ENCODE results near the gene DNASE2B. TPM values are rescaled to one million over a fixed set of nuclear protein-coding genes. Genes with fewer than 3 reads are reported as not detected.

Gene DNASE2B, protein sequence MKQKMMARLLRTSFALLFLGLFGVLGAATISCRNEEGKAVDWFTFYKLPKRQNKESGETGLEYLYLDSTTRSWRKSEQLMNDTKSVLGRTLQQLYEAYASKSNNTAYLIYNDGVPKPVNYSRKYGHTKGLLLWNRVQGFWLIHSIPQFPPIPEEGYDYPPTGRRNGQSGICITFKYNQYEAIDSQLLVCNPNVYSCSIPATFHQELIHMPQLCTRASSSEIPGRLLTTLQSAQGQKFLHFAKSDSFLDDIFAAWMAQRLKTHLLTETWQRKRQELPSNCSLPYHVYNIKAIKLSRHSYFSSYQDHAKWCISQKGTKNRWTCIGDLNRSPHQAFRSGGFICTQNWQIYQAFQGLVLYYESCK
- not detected for total RNA-seq

DNA sequence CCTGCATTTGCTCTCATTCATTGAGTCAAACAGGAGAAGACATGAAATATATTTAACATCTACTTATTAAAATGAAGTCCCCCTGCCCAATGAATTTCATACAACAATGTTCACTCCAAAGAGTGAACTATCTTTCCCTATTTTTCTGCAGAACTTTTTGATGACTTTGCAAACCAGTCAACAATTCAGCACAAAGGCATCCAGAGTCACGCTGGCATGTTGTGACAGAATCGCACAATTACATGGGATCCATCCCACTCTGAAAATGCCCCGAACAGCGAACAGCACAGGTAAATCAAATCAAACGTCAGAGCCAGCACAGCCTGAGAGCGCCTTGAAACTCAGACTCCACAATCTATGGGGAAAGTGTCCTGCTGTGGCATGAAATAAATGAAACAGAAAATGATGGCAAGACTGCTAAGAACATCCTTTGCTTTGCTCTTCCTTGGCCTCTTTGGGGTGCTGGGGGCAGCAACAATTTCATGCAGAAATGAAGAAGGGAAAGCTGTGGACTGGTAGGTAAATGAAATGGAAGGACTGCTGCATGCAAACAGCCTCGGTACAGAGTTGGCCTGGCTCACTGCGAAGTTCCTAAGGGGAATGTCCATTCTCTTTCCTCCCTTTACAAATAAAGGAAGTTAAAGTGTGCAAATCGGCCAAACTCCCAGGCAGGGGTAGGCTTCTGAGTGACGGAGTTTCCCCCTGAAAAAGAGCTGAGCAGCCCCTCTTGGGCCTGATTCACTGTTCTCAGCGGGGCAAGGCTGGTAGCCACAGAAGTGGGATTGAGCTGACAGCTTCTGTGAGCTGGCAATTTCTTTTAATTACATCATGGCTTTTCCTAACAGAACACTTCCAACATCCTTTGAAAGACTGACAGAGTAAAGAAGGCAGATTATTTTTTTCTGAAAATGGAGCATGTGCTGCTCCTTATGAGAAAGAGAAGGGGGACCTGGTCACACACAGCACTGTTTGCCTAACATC lies at the start of gene DNASE2B:
TSS of gene DNASE2B (plus strand) at position 310 of the 981 bp plus-strand sequence. CDS start at position 391, 81 bp downstream.
- Mint-ChIP-seq H3K36me3 (ENCODE audit: low read depth) (no peaks in the 10 kb centered on the region), H3K27ac (no peak within 1 kb of the TSS), H3K9me3 (no peaks in the 10 kb centered on the region), H3K4me1 (no peaks in the 10 kb centered on the region), H3K27me3 (no peaks in the 10 kb centered on the region), H3K4me3 (no peak within 1 kb of the TSS)
- no peak for ATAC-seq (replicated peaks)

DNA sequence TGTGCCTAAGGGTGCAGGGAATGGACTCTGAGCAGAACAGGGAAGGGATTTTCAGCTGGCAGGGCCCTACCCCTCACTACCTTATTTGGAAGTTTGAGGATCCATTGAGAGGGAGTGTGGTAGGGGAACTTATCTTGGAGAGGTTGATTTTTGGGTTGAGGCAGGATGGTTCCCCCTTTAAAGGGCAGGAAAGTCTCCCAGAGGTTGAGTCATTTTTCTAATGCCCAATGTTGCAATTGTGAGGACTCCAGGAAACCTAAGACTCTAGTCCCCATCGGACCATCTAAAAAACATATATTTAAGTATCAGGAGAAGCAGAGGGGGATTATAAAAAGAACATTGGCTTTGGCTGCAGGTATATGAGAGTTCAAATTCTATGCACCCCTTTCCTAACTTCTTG lies 49.5 kb upstream of the DNASE2B start:
- H3K4me3 Mint-ChIP-seq: no peak overlapping the region
- H3K36me3 Mint-ChIP-seq (ENCODE audit: low read depth): no peaks in the 10 kb centered on the region
- peaks cover 4% of the 10 kb centered on the region for H3K27me3 Mint-ChIP-seq
- H3K9me3 Mint-ChIP-seq: no peaks in the 10 kb centered on the region
- ATAC-seq (replicated peaks): no peak
- H3K4me1 Mint-ChIP-seq: no peaks in the 10 kb centered on the region
- no peak overlapping the region for H3K27ac Mint-ChIP-seq

DNA sequence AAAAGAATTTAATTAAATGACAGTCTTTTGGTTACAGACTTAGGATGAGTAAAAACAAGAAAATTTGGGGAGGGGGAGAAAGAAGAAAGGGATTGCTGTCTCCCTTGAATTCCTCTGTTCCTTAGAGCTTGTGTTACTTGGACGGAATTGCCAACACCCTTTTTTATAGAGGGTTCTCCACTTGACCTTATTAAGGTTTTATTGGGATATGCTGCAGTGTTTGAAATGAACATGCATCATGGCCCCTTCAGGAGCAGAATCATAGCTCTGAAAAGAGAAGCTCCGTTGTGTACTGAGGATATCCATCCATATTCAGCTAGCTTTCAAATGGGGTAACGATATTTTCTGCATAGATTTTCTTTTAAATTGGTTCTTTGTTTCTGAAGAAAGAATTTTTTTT lies 48.2 kb upstream of the DNASE2B start:
- H3K27me3 Mint-ChIP-seq: peaks cover 4% of the 10 kb centered on the region
- no peaks in the 10 kb centered on the region for H3K4me1 Mint-ChIP-seq
- no peak overlapping the region for H3K4me3 Mint-ChIP-seq
- H3K9me3 Mint-ChIP-seq: no peaks in the 10 kb centered on the region
- no peaks in the 10 kb centered on the region for H3K36me3 Mint-ChIP-seq (ENCODE audit: low read depth)
- H3K27ac Mint-ChIP-seq: no peak overlapping the region
- no peak for ATAC-seq (replicated peaks)

DNA sequence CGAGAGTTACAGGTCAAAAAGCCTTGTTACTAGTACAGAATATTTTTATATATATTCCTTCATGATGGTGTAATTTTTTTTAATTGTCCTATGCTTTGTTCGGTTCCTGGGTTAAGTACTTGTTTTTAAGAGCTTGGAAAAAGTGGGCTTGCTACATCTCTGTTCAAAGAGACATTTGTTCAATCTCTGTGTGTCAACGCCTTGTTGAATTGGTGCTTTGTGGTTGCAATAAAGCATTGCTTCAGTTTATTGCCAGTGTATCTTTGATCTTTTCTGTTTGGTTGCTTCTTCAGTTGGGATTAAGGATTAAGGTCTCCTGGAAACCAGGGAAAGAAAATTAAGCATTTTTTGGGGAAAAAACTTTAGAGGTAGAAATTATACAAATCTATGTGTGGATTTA lies 47.7 kb upstream of the DNASE2B start:
- Mint-ChIP-seq H3K9me3 (no peaks in the 10 kb centered on the region), H3K27me3 (peaks cover 4% of the 10 kb centered on the region), H3K4me1 (no peaks in the 10 kb centered on the region), H3K4me3 (no peak overlapping the region), H3K27ac (no peak overlapping the region), H3K36me3 (ENCODE audit: low read depth) (no peaks in the 10 kb centered on the region)
- no peak for ATAC-seq (replicated peaks)

DNA sequence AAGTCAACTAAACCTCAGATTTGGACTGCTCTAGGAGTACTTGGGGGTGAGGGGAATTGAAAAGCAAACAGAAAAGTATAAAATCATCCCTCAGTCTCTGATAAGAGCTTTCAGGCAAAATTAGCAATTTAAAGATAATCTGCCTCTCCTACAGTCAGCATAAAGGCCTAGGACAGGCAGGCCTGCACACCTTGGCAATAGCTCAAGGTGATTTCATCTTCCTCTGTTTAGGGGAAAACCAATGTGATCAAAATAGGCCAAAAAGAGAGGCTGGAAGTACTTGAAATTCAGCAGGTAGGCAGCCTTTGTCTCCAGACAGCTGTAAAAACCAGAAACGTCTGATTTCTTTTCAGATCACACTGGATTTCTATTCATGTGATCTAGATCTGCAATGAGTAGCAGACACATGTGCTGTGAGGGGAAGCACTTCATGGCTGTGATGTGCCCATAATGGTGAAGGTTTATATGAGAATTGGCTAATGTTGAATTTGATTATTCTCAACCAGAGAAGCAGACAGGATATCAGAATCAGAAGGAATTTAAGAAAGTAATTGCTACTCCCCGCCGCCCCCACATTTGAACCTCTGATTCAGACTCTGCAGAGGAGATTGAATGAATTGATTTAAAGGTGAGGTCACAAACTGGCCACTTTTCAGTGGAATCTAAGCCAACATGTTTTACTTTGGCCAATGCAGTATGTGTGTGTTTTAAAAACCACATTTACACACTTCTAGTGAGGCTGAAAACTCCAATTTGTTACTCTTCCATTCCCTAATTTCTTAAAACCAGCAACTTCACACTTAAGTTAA lies 45.8 kb upstream of the DNASE2B start:
- H3K4me3 Mint-ChIP-seq: no peak overlapping the region
- ATAC-seq (replicated peaks): no peak
- peaks cover 9% of the 10 kb centered on the region for H3K27me3 Mint-ChIP-seq
- no peaks in the 10 kb centered on the region for H3K9me3 Mint-ChIP-seq
- no peaks in the 10 kb centered on the region for H3K36me3 Mint-ChIP-seq (ENCODE audit: low read depth)
- H3K4me1 Mint-ChIP-seq: no peaks in the 10 kb centered on the region
- no peak overlapping the region for H3K27ac Mint-ChIP-seq

DNA sequence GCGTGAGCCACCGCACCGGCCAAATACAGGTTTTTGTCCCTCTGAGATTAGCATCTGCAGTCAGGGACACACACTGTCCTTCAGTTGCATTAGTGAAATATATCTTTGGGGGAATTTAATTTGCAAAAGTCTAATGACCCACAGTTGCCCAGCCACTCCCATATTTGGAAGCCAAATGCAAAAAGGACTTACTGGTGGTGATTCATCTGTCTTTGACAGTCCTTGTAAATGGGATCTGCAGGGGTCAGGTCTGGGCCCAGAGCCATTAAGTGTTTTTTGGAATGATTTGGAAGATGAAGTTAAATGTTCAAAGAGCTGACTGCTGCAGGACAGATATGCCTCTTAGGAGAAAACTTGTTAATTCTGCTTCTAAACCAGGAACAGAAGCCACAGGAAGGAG lies 44.6 kb upstream of the DNASE2B start:
- Mint-ChIP-seq H3K36me3 (ENCODE audit: low read depth) (no peaks in the 10 kb centered on the region), H3K9me3 (no peaks in the 10 kb centered on the region), H3K4me1 (no peaks in the 10 kb centered on the region), H3K27ac (no peak overlapping the region), H3K4me3 (no peak overlapping the region), H3K27me3 (peaks cover 9% of the 10 kb centered on the region)
- ATAC-seq (replicated peaks): no peak

DNA sequence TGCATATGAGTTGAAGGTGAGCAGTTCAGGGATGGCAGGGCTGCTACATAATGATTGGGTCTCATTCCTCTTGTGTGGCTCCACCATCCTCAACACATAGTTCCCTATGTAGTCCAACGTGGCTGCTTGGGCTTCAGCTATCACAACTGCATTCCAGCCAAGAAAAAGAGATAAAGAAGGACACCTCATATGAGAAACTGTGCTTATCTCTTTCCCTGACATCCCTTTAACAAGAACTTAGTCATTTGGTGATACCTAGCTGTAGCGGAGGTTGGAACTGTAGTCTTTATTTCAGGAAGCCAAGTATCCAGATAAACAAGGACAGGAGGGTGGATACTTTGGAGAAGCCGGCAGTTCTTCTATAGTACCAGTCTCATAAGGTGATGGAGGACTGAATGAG lies 42.7 kb upstream of the DNASE2B start:
- no peak for ATAC-seq (replicated peaks)
- no peaks in the 10 kb centered on the region for H3K36me3 Mint-ChIP-seq (ENCODE audit: low read depth)
- no peak overlapping the region for H3K27ac Mint-ChIP-seq
- H3K9me3 Mint-ChIP-seq: no peaks in the 10 kb centered on the region
- H3K4me1 Mint-ChIP-seq: no peaks in the 10 kb centered on the region
- H3K4me3 Mint-ChIP-seq: no peak overlapping the region
- peaks cover 9% of the 10 kb centered on the region for H3K27me3 Mint-ChIP-seq

DNA sequence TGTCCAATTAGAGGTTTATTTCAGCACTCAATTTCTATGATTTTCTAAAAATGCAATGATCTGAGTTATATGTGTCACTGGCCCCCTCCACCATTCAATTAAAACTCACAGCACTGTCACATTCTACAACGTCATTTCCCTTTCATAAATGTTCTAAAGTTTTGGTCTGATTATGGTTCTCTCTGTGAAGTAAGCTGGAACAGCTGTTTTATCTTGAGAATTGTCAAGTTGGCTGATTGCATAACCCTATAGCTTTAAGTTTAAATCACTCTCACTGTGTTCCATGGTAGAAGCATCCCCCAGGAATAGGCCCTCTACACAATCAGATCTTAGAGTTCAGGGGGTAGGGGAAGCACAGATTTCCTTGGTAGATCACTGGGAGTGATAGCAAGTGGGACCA lies 41.4 kb upstream of the DNASE2B start:
- Mint-ChIP-seq H3K4me3 (no peak overlapping the region), H3K36me3 (ENCODE audit: low read depth) (no peaks in the 10 kb centered on the region), H3K27me3 (peaks cover 4% of the 10 kb centered on the region), H3K4me1 (no peaks in the 10 kb centered on the region), H3K27ac (no peak overlapping the region), H3K9me3 (no peaks in the 10 kb centered on the region)
- ATAC-seq (replicated peaks): no peak

DNA sequence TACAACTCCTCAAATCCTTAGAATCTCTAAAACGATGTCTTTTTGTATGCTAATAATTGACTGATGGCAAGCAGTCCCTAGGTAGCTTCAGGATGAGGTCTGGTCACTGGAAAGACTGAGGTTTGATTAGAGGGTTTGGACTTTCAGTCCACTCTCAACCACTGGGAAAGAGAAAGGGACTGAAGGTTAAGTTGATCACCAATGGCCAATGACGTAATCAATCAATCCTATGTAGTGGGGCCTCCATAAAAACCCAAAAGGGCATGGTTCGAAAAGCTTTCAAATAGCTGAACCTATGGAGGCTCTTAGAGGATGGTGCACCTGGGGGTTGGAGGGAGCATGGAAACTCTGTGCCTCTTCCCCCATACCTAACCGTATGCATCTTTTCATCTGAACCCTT lies 39.6 kb upstream of the DNASE2B start:
- Mint-ChIP-seq H3K27ac (no peak overlapping the region), H3K36me3 (ENCODE audit: low read depth) (no peaks in the 10 kb centered on the region)

DNA sequence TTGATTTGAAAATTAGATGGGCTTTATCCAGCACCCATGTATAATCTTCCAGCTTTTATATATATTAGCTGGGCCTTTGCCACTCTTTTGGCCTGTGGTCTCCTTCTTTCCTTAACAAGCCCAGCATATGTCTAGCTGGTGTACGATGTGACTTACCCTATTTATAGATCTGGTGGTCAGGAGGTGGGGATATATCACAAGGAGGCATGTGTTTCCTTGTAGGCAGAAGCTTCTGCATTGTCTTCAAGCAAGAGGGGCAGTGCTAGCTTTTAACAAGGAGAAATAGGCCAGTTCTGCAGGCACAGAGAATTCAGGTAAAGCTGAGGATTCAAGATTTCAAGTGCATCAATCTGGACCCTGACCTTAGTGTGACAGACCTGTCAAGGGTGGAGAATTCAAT lies 38.0 kb upstream of the DNASE2B start:
- Mint-ChIP-seq H3K4me1 (no peaks in the 10 kb centered on the region), H3K27ac (no peak overlapping the region), H3K36me3 (ENCODE audit: low read depth) (no peaks in the 10 kb centered on the region), H3K9me3 (no peaks in the 10 kb centered on the region), H3K27me3 (peaks cover 4% of the 10 kb centered on the region), H3K4me3 (no peak overlapping the region)
- no peak for ATAC-seq (replicated peaks)

More for the DNA sequence above, 39.6 kb upstream of the DNASE2B start:
- no peaks in the 10 kb centered on the region for H3K9me3 Mint-ChIP-seq
- peaks cover 4% of the 10 kb centered on the region for H3K27me3 Mint-ChIP-seq
- no peaks in the 10 kb centered on the region for H3K4me1 Mint-ChIP-seq
- ATAC-seq (replicated peaks): no peak
- no peak overlapping the region for H3K4me3 Mint-ChIP-seq

DNA sequence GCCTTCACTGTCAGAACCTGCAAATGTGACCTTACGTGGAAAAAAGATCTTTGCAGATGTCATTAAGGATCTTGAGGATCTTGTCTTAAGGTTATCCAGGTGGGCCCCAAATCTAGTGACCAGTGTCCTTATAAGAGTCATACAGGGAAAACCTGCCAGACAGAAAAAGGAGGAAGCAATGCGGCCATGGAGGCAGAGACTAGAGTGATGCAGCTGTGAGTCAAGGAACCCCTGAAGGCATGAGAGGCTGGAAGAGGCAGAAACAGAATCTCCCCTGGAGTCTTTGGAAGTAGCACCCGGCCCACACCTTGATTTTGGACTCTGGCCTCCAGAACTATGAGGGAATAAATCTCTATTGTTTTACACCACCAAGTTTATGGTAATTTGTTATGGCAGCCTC lies 36.5 kb upstream of the DNASE2B start:
- H3K9me3 Mint-ChIP-seq: no peaks in the 10 kb centered on the region
- H3K4me3 Mint-ChIP-seq: no peak overlapping the region
- H3K36me3 Mint-ChIP-seq (ENCODE audit: low read depth): no peaks in the 10 kb centered on the region
- peaks cover 2% of the 10 kb centered on the region for H3K27me3 Mint-ChIP-seq
- no peaks in the 10 kb centered on the region for H3K4me1 Mint-ChIP-seq
- no peak for ATAC-seq (replicated peaks)
- no peak overlapping the region for H3K27ac Mint-ChIP-seq

DNA sequence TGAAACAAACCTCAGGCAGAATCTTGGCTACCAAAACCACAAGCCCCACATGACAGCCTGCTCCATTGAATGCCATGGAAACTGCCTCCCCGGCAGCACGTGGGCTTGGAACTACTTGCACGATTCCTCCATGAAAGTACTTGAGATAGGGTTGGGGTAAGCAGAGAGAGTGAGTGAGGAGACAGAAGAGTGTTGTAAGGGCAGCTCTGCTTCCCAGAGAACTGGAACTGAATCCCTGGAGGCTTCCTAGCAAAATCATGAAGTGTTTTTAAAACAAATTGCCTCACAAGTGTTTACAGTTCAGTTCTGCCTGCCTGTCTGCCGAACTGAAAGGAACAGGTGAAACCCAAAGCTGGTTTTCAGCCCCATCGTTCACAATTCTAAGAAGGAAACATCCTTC lies 35.3 kb upstream of the DNASE2B start:
- Mint-ChIP-seq H3K27ac (no peak overlapping the region), H3K9me3 (no peaks in the 10 kb centered on the region), H3K4me1 (no peaks in the 10 kb centered on the region), H3K27me3 (no peaks in the 10 kb centered on the region), H3K4me3 (no peak overlapping the region), H3K36me3 (ENCODE audit: low read depth) (no peaks in the 10 kb centered on the region)
- no peak for ATAC-seq (replicated peaks)

DNA sequence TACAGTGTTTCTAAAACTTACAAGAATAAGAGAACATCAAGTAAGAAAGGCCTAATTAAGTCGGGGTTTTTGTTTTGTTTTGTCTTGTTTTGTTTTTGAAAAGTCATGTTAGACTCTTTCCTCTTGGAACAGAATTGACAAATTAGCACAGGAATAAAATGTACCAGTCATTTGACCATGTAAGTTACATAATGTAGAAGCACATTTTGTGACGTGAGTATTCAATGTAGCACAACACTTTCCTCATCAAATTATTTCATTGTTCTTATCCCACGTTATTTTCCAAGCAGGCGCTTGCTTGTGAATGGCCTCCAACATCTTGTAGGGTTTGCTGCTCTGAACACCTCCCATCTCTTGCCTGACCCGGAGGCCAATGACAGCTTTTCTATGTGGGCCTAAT lies 34.7 kb upstream of the DNASE2B start:
- Mint-ChIP-seq H3K36me3 (ENCODE audit: low read depth) (no peaks in the 10 kb centered on the region), H3K9me3 (no peaks in the 10 kb centered on the region), H3K4me1 (no peaks in the 10 kb centered on the region), H3K27me3 (no peaks in the 10 kb centered on the region), H3K4me3 (no peak overlapping the region), H3K27ac (no peak overlapping the region)
- no peak for ATAC-seq (replicated peaks)
